ENCODE results near the gene RUFY1. TPM values are rescaled to one million over a fixed set of nuclear protein-coding genes. Genes with fewer than 3 reads are reported as not detected.

The RUFY1 gene
- total RNA-seq, 1 donor from 2014 or later, result 56.5 TPM

DNA sequence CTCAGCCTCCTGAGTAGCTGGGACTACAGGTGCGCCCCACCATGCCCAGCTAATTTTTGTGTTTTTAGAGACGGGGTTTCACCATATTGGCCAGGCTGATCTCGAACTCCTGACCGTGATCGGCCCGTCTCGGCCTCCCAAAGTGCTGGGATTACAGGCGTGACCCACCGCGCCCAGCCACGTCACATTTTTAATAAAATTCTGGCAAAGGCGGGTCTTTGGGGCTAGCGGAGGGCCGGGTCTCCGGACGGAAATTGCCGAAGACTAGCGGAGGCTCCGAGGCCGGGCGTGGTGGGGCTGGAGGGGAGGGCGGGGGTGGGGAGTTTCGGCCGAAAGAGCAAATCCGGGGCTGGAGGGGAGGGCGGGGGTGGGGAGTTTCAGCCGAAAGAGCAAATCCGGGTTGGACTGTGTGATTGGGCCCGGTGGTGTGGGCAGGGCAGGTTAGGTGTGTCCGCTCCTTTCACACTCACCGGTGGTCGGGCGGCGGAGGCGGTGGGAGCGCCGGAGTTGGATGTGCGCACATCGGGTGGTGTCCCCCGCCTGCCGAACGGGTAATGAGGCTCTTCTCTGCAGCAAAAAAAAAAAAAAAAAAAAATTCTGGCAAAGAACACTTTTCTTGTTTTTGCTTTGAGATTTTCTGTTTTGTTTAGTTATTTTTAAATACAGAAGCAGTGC, 27.1 kb downstream of the RUFY1 start:
- H3K36me3 ChIP-seq (ENCODE audit: control insufficient read depth, insufficient read depth, low read length), result no peaks in the 10 kb centered on the region
- TF ChIP-seq, protein P1, sequence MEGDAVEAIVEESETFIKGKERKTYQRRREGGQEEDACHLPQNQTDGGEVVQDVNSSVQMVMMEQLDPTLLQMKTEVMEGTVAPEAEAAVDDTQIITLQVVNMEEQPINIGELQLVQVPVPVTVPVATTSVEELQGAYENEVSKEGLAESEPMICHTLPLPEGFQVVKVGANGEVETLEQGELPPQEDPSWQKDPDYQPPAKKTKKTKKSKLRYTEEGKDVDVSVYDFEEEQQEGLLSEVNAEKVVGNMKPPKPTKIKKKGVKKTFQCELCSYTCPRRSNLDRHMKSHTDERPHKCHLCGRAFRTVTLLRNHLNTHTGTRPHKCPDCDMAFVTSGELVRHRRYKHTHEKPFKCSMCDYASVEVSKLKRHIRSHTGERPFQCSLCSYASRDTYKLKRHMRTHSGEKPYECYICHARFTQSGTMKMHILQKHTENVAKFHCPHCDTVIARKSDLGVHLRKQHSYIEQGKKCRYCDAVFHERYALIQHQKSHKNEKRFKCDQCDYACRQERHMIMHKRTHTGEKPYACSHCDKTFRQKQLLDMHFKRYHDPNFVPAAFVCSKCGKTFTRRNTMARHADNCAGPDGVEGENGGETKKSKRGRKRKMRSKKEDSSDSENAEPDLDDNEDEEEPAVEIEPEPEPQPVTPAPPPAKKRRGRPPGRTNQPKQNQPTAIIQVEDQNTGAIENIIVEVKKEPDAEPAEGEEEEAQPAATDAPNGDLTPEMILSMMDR (IDR thresholded peaks at IDR 0.05; ENCODE audit: insufficient read depth, low read length, poor library complexity, severe bottlenecking), result no peak
- no peaks in the 10 kb centered on the region for H3K27me3 ChIP-seq (ENCODE audit: control insufficient read depth, insufficient read depth, low read length)
- no peak overlapping the region for H3K4me3 ChIP-seq (ENCODE audit: low read depth, low read length)
- DNase-seq (ENCODE audit: low read depth), result no peak

DNA sequence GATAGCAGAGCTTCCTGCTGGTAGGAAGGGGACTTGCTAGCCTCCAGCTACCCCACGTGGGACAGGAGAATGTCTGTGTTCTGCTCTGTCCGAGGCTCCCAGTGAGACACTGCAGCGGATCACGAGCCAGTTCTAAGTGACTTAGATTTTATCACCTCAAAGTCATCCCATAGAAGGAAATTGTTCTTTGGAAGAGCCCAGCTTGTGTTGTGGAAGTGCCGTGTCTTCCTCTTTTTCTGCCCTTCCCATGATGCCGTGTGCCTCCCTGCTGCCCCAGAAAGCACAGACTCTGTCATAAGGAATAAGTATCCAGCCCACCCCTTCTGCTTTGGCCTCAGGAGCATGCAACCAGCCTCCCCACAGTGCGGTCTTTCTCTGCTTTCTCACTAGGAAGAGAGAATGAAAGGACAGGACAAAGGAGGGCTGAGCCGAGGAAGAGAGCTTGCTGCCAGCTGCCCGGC, 35.6 kb downstream of the RUFY1 start:
- no peak for DNase-seq (ENCODE audit: low read depth)
- TF ChIP-seq, protein P1 (IDR thresholded peaks at IDR 0.05; ENCODE audit: insufficient read depth, low read length, poor library complexity, severe bottlenecking), result no peak
- H3K27me3 ChIP-seq (ENCODE audit: control insufficient read depth, insufficient read depth, low read length), result no peaks in the 10 kb centered on the region
- no peak overlapping the region for H3K4me3 ChIP-seq (ENCODE audit: low read depth, low read length)
- H3K36me3 ChIP-seq (ENCODE audit: control insufficient read depth, insufficient read depth, low read length), result peaks cover 2% of the 10 kb centered on the region

DNA sequence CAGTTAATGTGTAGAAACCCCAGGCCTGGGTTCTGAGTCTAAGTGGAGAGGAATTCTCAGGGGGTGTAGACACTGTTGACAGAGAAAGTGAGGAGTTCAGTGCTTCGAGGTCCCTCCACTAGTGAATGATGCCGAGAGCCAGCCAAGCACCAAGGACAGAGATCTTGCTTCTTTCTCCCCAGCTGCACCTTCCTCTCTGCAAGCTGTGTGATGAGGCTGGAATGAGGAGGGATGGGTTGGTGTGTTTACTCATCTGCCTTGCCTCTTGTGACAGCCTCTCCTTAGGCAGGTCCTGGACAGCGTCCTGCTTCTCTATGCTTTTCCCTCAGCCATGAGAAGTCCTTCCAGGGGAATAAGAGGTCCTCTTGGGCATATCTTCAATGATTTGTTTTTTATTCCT, 37.8 kb downstream of the RUFY1 start:
- Histone ChIP-seq H3K4me3 (ENCODE audit: low read depth, low read length) (no peak overlapping the region), H3K36me3 (ENCODE audit: control insufficient read depth, insufficient read depth, low read length) (peaks cover 4% of the 10 kb centered on the region), H3K27me3 (ENCODE audit: control insufficient read depth, insufficient read depth, low read length) (no peaks in the 10 kb centered on the region)
- TF ChIP-seq, protein P1 (IDR thresholded peaks at IDR 0.05; ENCODE audit: insufficient read depth, low read length, poor library complexity, severe bottlenecking), result no peak
- no peak for DNase-seq (ENCODE audit: low read depth)

DNA sequence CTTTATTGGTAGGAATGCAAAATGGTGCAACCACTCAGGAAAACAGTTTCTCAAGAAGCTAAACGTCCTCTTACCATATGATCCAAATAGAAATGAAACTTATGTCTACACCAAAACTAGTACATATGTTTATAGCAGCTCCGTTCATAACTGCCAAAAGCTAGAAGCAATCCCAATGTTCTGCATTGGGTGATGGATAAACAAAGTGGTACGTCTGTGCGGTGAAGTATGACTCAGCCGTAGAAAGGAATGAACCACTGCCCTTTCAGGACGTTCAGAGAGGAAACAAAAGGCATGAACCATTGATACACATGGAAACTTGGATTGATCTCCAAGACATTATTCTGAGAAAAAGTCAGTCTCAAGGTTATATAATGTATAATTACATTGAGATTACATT, 45.6 kb downstream of the RUFY1 start:
- H3K36me3 ChIP-seq (ENCODE audit: control insufficient read depth, insufficient read depth, low read length), result peaks cover 6% of the 10 kb centered on the region
- TF ChIP-seq, protein P1 (IDR thresholded peaks at IDR 0.05; ENCODE audit: insufficient read depth, low read length, poor library complexity, severe bottlenecking), result no peak
- no peak overlapping the region for H3K4me3 ChIP-seq (ENCODE audit: low read depth, low read length)
- DNase-seq (ENCODE audit: low read depth), result no peak
- no peaks in the 10 kb centered on the region for H3K27me3 ChIP-seq (ENCODE audit: control insufficient read depth, insufficient read depth, low read length)

DNA sequence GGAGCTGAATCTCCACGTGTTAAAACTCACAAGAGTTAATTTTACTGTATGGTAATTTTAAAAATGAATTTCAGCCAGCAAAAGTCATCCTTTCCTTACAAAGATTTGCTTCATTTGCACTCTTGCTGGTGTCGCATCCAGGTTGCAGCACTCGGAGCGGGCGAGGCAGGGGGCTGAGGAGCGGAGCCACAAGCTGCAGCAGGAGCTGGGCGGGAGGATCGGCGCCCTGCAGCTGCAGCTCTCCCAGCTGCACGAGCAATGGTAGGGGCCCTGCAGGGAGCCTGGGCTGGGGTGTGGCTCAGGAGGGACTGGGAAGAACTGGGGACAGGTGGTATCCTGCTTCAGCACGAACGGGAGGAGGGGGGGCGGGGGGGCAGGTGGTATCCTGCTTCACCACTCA, 46.1 kb downstream of the RUFY1 start:
- TF ChIP-seq, protein P1 (IDR thresholded peaks at IDR 0.05; ENCODE audit: insufficient read depth, low read length, poor library complexity, severe bottlenecking), result no peak
- Histone ChIP-seq H3K36me3 (ENCODE audit: control insufficient read depth, insufficient read depth, low read length) (peaks cover 6% of the 10 kb centered on the region), H3K27me3 (ENCODE audit: control insufficient read depth, insufficient read depth, low read length) (no peaks in the 10 kb centered on the region), H3K4me3 (ENCODE audit: low read depth, low read length) (no peak overlapping the region)
- no peak for DNase-seq (ENCODE audit: low read depth)

DNA sequence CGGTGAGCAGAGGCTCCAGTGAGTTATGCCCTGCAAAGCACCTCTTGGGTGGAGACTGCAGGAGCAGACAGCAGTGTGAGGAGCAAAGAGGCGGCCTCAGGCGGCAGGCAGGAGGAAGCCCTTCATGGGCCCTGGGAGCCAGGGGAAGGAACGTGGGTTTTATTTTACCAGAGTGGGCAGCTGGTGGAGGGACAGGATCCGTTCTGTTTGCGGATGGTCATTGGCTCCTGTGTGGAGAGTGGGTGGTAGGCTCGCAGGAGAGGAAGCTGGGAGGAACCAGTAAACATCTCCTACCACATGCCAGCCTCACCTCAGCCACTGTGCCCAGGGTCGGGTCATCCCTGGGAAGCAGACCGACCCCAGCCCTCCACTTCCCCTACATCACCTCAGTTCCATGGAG, 48.7 kb downstream of the RUFY1 start:
- DNase-seq (ENCODE audit: low read depth), result no peak

More for the DNA sequence above, 48.7 kb downstream of the RUFY1 start:
- Histone ChIP-seq H3K27me3 (ENCODE audit: control insufficient read depth, insufficient read depth, low read length) (no peaks in the 10 kb centered on the region), H3K36me3 (ENCODE audit: control insufficient read depth, insufficient read depth, low read length) (peaks cover 7% of the 10 kb centered on the region), H3K4me3 (ENCODE audit: low read depth, low read length) (no peak overlapping the region)
- TF ChIP-seq, protein P1 (IDR thresholded peaks at IDR 0.05; ENCODE audit: insufficient read depth, low read length, poor library complexity, severe bottlenecking), result no peak
